GM12892 (cell line): Measurements from ENCODE around the gene CTSW.

Experiments
- POLR2A ChIP-seq: IDR thresholded peaks from 2 replicates; pipeline ENCODE4 v1.6.1; 2011; ENCODE audit warnings: low read depth, low read length, control low read depth
- POLR2AphosphoS5 ChIP-seq: IDR thresholded peaks from 2 replicates; pipeline ENCODE4 v1.6.1; 2011; ENCODE audit warnings: low read depth, low read length, control low read depth
- TAF1 ChIP-seq: IDR thresholded peaks from 2 replicates; pipeline ENCODE4 v1.6.1; 2011; ENCODE audit warnings: low read depth, mild to moderate bottlenecking, control low read depth, low read length, borderline replicate concordance

DNA sequence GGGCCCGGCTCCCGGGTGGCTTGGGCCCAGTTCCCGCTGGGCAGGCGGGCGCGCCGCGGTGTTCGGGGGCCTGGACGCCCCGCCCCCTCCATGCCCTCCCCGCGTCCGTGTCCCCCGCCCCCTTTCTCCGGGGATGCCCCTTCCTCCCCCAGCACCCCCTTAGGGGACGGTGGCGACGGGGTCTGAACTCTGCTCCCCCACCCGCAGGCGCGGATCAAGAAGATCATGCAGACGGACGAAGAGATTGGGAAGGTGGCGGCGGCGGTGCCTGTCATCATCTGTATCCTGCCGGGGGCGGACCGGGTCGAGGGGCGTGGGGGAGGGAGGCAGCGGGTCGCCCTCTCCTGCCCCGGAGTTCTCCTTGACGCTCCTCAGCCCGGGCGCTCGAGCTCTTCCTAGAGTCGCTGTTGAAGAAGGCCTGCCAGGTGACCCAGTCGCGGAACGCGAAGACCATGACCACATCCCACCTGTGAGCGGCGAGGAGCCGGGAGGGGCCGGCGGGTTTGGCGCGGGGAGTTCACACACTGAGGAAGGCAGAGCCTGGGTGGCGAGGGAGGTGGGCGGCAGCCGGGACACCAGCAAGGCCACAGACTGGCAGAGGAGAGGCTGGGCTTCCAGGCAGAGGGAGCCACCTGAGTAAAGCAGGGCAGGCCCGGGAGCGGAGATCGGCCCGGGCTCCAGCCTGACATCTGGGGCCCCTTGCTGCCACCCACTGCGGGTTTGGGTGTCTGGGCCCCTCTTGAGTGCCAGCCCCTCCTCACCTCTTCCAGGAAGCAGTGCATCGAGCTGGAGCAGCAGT is 40.1 kb downstream of the CTSW start:
- no peak for TF ChIP-seq POLR2A
- TF ChIP-seq POLR2AphosphoS5, result no peak
- TF ChIP-seq TAF1, result 0 out of 2 replicates have a peak, but pooled peaks have one; percentile 30
